A673 (cell line): Measurements from ENCODE around the gene GRIN3A. TPM values are rescaled to one million over a fixed set of nuclear protein-coding genes. Genes with fewer than 3 reads are reported as not detected.

ENCODE experiments used
- BruUV-seq: library from RNA; stranded (reverse); fragments of 400-500 nt; replicated peaks from 2 replicates; lab custom pipeline; 2021; lab: Mats Ljungman, UMichigan
- CTCF ChIA-PET: fragments of 300-600 bp; sonication (Branson Sonifier 250); formaldehyde crosslinking; loops from one replicate; lab custom pipeline; 2022; ENCODE audit warnings: antibody characterized with exemption; lab: Charles Lee
- POLR2A ChIA-PET: fragments of 300-600 bp; sonication (Branson Sonifier 250); formaldehyde crosslinking; loops from one replicate; lab custom pipeline; 2022; ENCODE audit warnings: antibody characterized with exemption; ENCODE audit not compliant: low non-redundant PET; lab: Charles Lee
- DNase-seq: peaks from one replicate; pipeline ENCODE4 v3.0.0-alpha.2; 2015; ENCODE audit warnings: low spot score
- H3K27ac ChIP-seq: fragments of 200-600 bp; sonication (generic); 2 replicates; pipeline ENCODE4 v1.5.1; 2016; ENCODE audit warnings: mixed run types, low read depth, mild to moderate bottlenecking, mixed read lengths, antibody characterized with exemption, low read length; ENCODE audit not compliant: poor library complexity, severe bottlenecking
- H3K27me3 ChIP-seq: fragments of 200-600 bp; sonication (generic); replicated peaks from 2 replicates; pipeline ENCODE4 v1.6.1; 2017; ENCODE audit warnings: mixed run types, low read depth, mild to moderate bottlenecking, mixed read lengths, antibody characterized with exemption, low read length; ENCODE audit not compliant: insufficient read depth, poor library complexity
- H3K36me3 ChIP-seq: fragments of 200-600 bp; sonication (generic); 2 replicates; pipeline ENCODE4 v1.6.1; 2016; ENCODE audit warnings: mixed run types, mild to moderate bottlenecking, mixed read lengths, antibody characterized with exemption, low read length; ENCODE audit not compliant: insufficient read depth, poor library complexity, severe bottlenecking
- H3K4me1 ChIP-seq: fragments of 200-600 bp; sonication (generic); 2 replicates; pipeline ENCODE4 v1.6.1; 2017; ENCODE audit warnings: mixed run types, mild to moderate bottlenecking, mixed read lengths, antibody characterized with exemption, low read length; ENCODE audit not compliant: insufficient read depth, poor library complexity, severe bottlenecking
- H3K4me3 ChIP-seq: fragments of 200-600 bp; sonication (generic); 2 replicates; pipeline ENCODE4 v1.5.1; 2016; ENCODE audit warnings: low read depth, mixed run types, mild to moderate bottlenecking, mixed read lengths, low read length; ENCODE audit not compliant: poor library complexity, severe bottlenecking
- H3K9me3 ChIP-seq: fragments of 200-600 bp; sonication (generic); 2 replicates; pipeline ENCODE4 v1.6.1; 2016; ENCODE audit warnings: mixed run types, low read depth, mild to moderate bottlenecking, mixed read lengths, antibody characterized with exemption, low read length; ENCODE audit not compliant: poor library complexity, severe bottlenecking
- EZH2 ChIP-seq: fragments of 200-600 bp; sonication (generic); IDR thresholded peaks from 2 replicates; pipeline ENCODE4 v1.6.1; 2017; ENCODE audit warnings: borderline replicate concordance, low read depth, mild to moderate bottlenecking, mixed read lengths, antibody characterized with exemption, low read length; ENCODE audit not compliant: poor library complexity, severe bottlenecking
- intact Hi-C: fragments of 100-400 bp; cut with micrococcal nuclease; formaldehyde crosslinking; loops from one replicate; pipeline ENCODE4 v1.10.0; 2022; ENCODE audit not compliant: unreplicated experiment
- total RNA-seq: library from RNA; stranded (reverse); gene quantifications from 2 replicates; pipeline ENCODE4 v1.2.3, GENCODE V29; 2021
- TF ChIP-seq, protein P1 (sequence below): fragments of 300-800, 200-600 bp; sonication (generic); conservative IDR thresholded peaks from 2 replicates; pipeline ENCODE4 v1.5.1; 2017; ENCODE audit warnings: low read depth, mild to moderate bottlenecking, antibody characterized with exemption, low read length, moderate library complexity, mixed read lengths

GRIN3A gene
- total RNA-seq, 1 experiment from 2014 or later, result not detected

DNA sequence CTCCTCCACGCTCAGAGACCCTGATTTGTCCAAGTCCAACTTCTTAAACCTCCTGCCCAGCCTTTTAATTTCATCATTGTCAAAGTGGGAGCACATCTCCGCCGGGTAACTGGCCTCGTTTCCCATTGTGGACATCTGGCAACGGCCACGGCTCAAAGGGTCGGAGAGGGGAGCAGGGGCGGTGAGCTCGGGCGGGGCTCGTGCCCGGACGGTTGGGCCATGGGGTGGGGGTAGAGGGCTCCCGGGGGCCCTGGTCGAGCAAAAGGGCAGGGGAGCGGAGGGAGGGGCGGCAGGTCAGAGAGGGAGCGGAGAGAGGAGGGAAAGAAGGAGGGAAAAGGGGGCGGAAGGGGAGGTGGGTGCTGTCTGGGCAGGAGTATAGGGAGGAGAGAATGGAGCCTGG, 143.7 kb downstream of the GRIN3A start, which contains the start of gene PPP3R2:
PPP3R2 (minus strand) TSS at position 174 of the 400 bp plus-strand sequence; CDS start at position 126, 48 bp downstream.
- Histone ChIP-seq H3K4me1 (no peaks in the 10 kb centered on the region), H3K9me3 (no peaks in the 10 kb centered on the region), H3K27me3 (no peaks in the 10 kb centered on the region), H3K36me3 (no peaks in the 10 kb centered on the region), H3K27ac (no peak within 1 kb of the TSS), H3K4me3 (no peak within 1 kb of the TSS)
- intact Hi-C loops, result no loop called here
- BruUV-seq, result no TSS peak
- ChIA-PET CTCF (no interaction called here), POLR2A (no interaction called here)
- no peak for DNase-seq
- no peak for TF ChIP-seq EZH2
- TF ChIP-seq, protein P1, sequence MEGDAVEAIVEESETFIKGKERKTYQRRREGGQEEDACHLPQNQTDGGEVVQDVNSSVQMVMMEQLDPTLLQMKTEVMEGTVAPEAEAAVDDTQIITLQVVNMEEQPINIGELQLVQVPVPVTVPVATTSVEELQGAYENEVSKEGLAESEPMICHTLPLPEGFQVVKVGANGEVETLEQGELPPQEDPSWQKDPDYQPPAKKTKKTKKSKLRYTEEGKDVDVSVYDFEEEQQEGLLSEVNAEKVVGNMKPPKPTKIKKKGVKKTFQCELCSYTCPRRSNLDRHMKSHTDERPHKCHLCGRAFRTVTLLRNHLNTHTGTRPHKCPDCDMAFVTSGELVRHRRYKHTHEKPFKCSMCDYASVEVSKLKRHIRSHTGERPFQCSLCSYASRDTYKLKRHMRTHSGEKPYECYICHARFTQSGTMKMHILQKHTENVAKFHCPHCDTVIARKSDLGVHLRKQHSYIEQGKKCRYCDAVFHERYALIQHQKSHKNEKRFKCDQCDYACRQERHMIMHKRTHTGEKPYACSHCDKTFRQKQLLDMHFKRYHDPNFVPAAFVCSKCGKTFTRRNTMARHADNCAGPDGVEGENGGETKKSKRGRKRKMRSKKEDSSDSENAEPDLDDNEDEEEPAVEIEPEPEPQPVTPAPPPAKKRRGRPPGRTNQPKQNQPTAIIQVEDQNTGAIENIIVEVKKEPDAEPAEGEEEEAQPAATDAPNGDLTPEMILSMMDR, result no peak

DNA sequence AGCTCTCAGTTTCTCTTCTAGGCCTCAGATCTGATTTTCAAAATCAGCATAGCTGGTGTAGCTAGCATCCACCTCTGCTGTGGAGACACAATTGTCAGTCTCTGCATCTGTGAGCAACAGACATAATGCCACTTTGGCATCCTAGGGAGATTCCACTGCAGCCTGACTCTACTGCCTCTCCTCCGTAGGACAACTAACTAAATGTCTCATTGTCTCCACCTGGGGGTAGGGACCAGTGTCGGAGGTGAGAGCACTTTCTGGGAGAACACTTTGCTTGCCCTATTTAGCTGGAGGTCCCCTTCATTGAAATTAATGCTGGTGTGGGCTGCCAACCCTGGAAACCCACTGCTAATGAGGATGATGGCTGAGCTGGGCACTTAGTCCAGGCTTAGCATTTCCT, 145.1 kb downstream of the GRIN3A start:
- H3K4me1 ChIP-seq, result no peaks in the 10 kb centered on the region
- no peaks in the 10 kb centered on the region for H3K27me3 ChIP-seq
- POLR2A ChIA-PET, result no interaction called here
- H3K9me3 ChIP-seq, result no peaks in the 10 kb centered on the region
- no TSS peak for BruUV-seq
- TF ChIP-seq, protein P1, result no peak
- no peak for DNase-seq
- CTCF ChIA-PET, result no interaction called here
- intact Hi-C loops, result no loop called here
- no peak overlapping the region for H3K27ac ChIP-seq
- no peaks in the 10 kb centered on the region for H3K36me3 ChIP-seq
- H3K4me3 ChIP-seq, result no peak overlapping the region

DNA sequence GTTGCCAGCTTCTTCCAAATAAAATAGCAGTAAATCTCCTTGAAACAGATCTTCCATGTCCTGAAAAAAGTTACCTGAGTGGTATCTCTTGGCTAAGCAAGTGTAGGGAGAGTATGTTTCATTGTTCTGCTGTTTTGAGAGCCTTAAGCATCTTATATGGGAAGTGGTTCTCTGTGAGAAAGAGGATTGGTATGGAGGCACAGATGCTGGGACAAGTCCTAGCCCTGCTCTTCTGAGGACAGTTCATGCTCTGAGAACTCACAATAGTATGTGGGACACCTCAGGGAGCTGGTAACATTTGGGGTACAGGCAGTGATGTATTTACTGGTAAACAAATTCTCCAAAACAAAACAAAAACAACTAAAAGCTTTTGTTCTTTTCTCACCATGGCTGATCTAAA, 145.7 kb downstream of the GRIN3A start:
- Histone ChIP-seq H3K4me1 (no peaks in the 10 kb centered on the region), H3K4me3 (no peak overlapping the region), H3K27me3 (no peaks in the 10 kb centered on the region), H3K9me3 (no peaks in the 10 kb centered on the region), H3K27ac (no peak overlapping the region), H3K36me3 (no peaks in the 10 kb centered on the region)
- no peak for DNase-seq
- TF ChIP-seq, protein P1, result no peak
- BruUV-seq, result no TSS peak
- intact Hi-C loops, result no loop called here
- POLR2A ChIA-PET, result no interaction called here
- CTCF ChIA-PET, result no interaction called here
